GM23338 (cell line): ENCODE measurements around the gene APBA2. TPM values are rescaled to one million over a fixed set of nuclear protein-coding genes. Genes with fewer than 3 reads are reported as not detected.

ENCODE experiments used
- ATAC-seq: fragments of 200-7000 bp; cut with Tn5 transposase; 3 replicates; pipeline ENCODE4 v1.9.1; 2020
- DNase-seq: peaks from one replicate; pipeline ENCODE4 v3.0.0-alpha.2; 2015; ENCODE audit warnings: low spot score
- H2AFZ ChIP-seq: fragments of 200-600 bp; sonication (generic); 2 replicates; pipeline ENCODE4 v1.8.0; 2016; ENCODE audit warnings: antibody characterized with exemption, mild to moderate bottlenecking, moderate library complexity
- H3F3A ChIP-seq: fragments of 200-600 bp; sonication (generic); replicated peaks from 2 replicates; pipeline ENCODE4 v1.8.0; 2017; ENCODE audit warnings: antibody characterized with exemption, mixed run types, low read depth
- H3K27ac ChIP-seq: fragments of 200-600 bp; sonication (generic); 2 replicates; pipeline ENCODE4 v1.6.1; 2016; ENCODE audit warnings: low read depth
- H3K27me3 ChIP-seq: fragments of 200-600 bp; sonication (generic); 2 replicates; pipeline ENCODE4 v1.8.0; 2016; ENCODE audit warnings: mild to moderate bottlenecking, mixed run types, moderate library complexity; ENCODE audit not compliant: insufficient read depth
- H3K36me3 ChIP-seq: fragments of 200-600 bp; sonication (generic); 2 replicates; pipeline ENCODE4 v1.8.0; 2016; ENCODE audit warnings: mild to moderate bottlenecking; ENCODE audit not compliant: insufficient read depth
- H3K4me1 ChIP-seq: fragments of 200-600 bp; sonication (generic); 2 replicates; pipeline ENCODE4 v1.8.0; 2016; ENCODE audit warnings: mild to moderate bottlenecking, moderate library complexity; ENCODE audit not compliant: insufficient read depth
- H3K4me2 ChIP-seq: fragments of 200-600 bp; sonication (generic); 2 replicates; pipeline ENCODE4 v1.7.1; 2017; ENCODE audit warnings: mixed run types
- H3K4me3 ChIP-seq: fragments of 200-600 bp; sonication (generic); 2 replicates; pipeline ENCODE4 v1.6.1; 2016; ENCODE audit warnings: mixed run types
- H3K79me2 ChIP-seq: fragments of 200-600 bp; sonication (generic); replicated peaks from 2 replicates; pipeline ENCODE4 v1.8.0; 2017; ENCODE audit warnings: mild to moderate bottlenecking; ENCODE audit not compliant: insufficient read depth
- H3K9me2 ChIP-seq: fragments of 200-600 bp; sonication (generic); 2 replicates; pipeline ENCODE4 v1.8.0; 2017; ENCODE audit not compliant: insufficient read depth
- H4K20me1 ChIP-seq: fragments of 200-600 bp; sonication (generic); replicated peaks from 2 replicates; pipeline ENCODE4 v1.8.0; 2017; ENCODE audit warnings: mild to moderate bottlenecking; ENCODE audit not compliant: insufficient read depth
- H3K27ac Mint-ChIP-seq: 2 replicates; pipeline ENCODE4 v1.8.0; 2020; ENCODE audit warnings: inconsistent platforms, mild to moderate bottlenecking, moderate library complexity, mixed read lengths
- H3K27me3 Mint-ChIP-seq: 3 replicates; pipeline ENCODE4 v1.8.0; 2022; ENCODE audit warnings: low read depth, mild to moderate bottlenecking, moderate library complexity, mixed read lengths, inconsistent platforms; ENCODE audit not compliant: insufficient read depth, poor library complexity
- H3K36me3 Mint-ChIP-seq: 3 replicates; pipeline ENCODE4 v1.8.0; 2021; ENCODE audit warnings: low read depth, mild to moderate bottlenecking, inconsistent platforms, moderate library complexity, mixed read lengths
- H3K4me1 Mint-ChIP-seq: 3 replicates; pipeline ENCODE4 v1.8.0; 2020; ENCODE audit warnings: mild to moderate bottlenecking, inconsistent platforms, mixed read lengths
- H3K4me3 Mint-ChIP-seq: 3 replicates; pipeline ENCODE4 v1.8.0; 2021; ENCODE audit warnings: moderate library complexity, mild to moderate bottlenecking, inconsistent platforms, mixed read lengths
- H3K9me3 Mint-ChIP-seq: 3 replicates; pipeline ENCODE4 v1.8.0; 2020; ENCODE audit warnings: moderate library complexity, mild to moderate bottlenecking, inconsistent platforms, mixed read lengths
- CREB1 ChIP-seq: fragments of 250-450 bp; sonication (Bioruptor Pico); IDR thresholded peaks from 2 replicates; pipeline ENCODE4 v1.5.0; 2020; ENCODE audit warnings: low read depth, mild to moderate bottlenecking, moderate library complexity
- CTCF ChIP-seq, 2 experiments: fragments of 200-600 bp in 1 of 2; sonication (generic) in 1 of 2; conservative IDR thresholded peaks; 2 replicates each; pipeline versions ENCODE4 v1.5.1 to v1.6.1; 2016 to 2017; ENCODE audit warnings: antibody characterized with exemption in 2 of 2, low read depth in 2 of 2, mild to moderate bottlenecking in 2 of 2, moderate library complexity in 1 of 2
- ETS1 ChIP-seq: IDR thresholded peaks from 2 replicates; pipeline ENCODE4 v1.6.1; 2016; ENCODE audit warnings: antibody characterized with exemption
- EZH2 ChIP-seq: fragments of 200-600 bp; sonication (generic); IDR thresholded peaks from one replicate; pipeline ENCODE4 v1.8.0; 2017; ENCODE audit warnings: antibody characterized with exemption, mild to moderate bottlenecking, low read depth; ENCODE audit not compliant: unreplicated experiment
- EZH2phosphoT487 ChIP-seq: fragments of 200-600 bp; sonication (generic); IDR thresholded peaks from one replicate; pipeline ENCODE4 v1.8.1; 2018; ENCODE audit warnings: antibody characterized with exemption; ENCODE audit not compliant: unreplicated experiment
- JUNB ChIP-seq: IDR thresholded peaks from one replicate; pipeline ENCODE4 v1.6.1; 2016; ENCODE audit warnings: antibody characterized with exemption; ENCODE audit not compliant: unreplicated experiment
- NANOG ChIP-seq: IDR thresholded peaks from 2 replicates; pipeline ENCODE4 v1.6.1; 2016; ENCODE audit warnings: antibody characterized with exemption, borderline replicate concordance
- POLR2AphosphoS5 ChIP-seq: IDR thresholded peaks from 2 replicates; pipeline ENCODE4 v1.6.1; 2016; ENCODE audit warnings: antibody characterized with exemption, low read depth
- REST ChIP-seq: IDR thresholded peaks from one replicate; pipeline ENCODE4 v1.6.1; 2018; ENCODE audit warnings: antibody characterized with exemption; ENCODE audit not compliant: unreplicated experiment
- STAT1 ChIP-seq: IDR thresholded peaks from one replicate; pipeline ENCODE4 v1.6.1; 2016; ENCODE audit warnings: antibody characterized with exemption; ENCODE audit not compliant: unreplicated experiment
- ZNF114 ChIP-seq: fragments of 250-450 bp; sonication (Bioruptor Pico); IDR thresholded peaks from 2 replicates; pipeline ENCODE4 v1.5.0; 2020; ENCODE audit warnings: mild to moderate bottlenecking, moderate library complexity
- ZNF331 ChIP-seq: fragments of 250-450 bp; sonication (Bioruptor Pico); IDR thresholded peaks from 2 replicates; pipeline ENCODE4 v1.5.0; 2020; ENCODE audit warnings: low read depth, mild to moderate bottlenecking, moderate library complexity
- ZNF462 ChIP-seq: fragments of 250-450 bp; sonication (Bioruptor Pico); IDR thresholded peaks from 2 replicates; pipeline ENCODE4 v1.5.0; 2020; ENCODE audit warnings: mild to moderate bottlenecking, moderate library complexity
- polyA plus RNA-seq: library from polyadenylated mRNA; unstranded; fragments of >200 nt; fragmentation: Nextera tagmentation; extraction: Ambion mirVana; gene quantifications from 2 replicates; pipeline ENCODE4 v1.2.1, GENCODE V29; 2016
- total RNA-seq: library from RNA; depleted of rRNA; stranded (reverse); fragments of >200 nt; shearing (Covaris generic); gene quantifications from 2 replicates; pipeline ENCODE4 v1.2.3, GENCODE V29; 2014

APBA2 gene
- total and polyA plus RNA-seq, 2 experiments from 2014 or later: 5.9 to 24.7 TPM

- Histone ChIP-seq H3K36me3 (no peaks in the 10 kb centered on the region), H3K27ac (no peak overlapping the region), H3K27me3 (no peaks in the 10 kb centered on the region), H3K79me2 (no peaks in the 10 kb centered on the region), H3K9me2 (no peaks in the 10 kb centered on the region), H3K4me2 (no peak overlapping the region), H3K4me1 (no peaks in the 10 kb centered on the region), H3K4me3 (no peak overlapping the region), H4K20me1 (no peaks in the 10 kb centered on the region), H3F3A (no peaks in the 10 kb centered on the region), H2AFZ (no peak overlapping the region)
- Mint-ChIP-seq H3K4me1 (peaks cover 3% of the 10 kb centered on the region; the same call in 2 of the 3 replicates), H3K36me3 (no peaks in the 10 kb centered on the region), H3K27ac (no peak overlapping the region; the same call in 1 of the 2 replicates), H3K4me3 (no peak overlapping the region), H3K9me3 (no peaks in the 10 kb centered on the region), H3K27me3 (no peaks in the 10 kb centered on the region)
- DNase-seq (no peak), ATAC-seq (no peak)
- TF ChIP-seq POLR2AphosphoS5 (no peak), NANOG (no peak), EZH2phosphoT487 (no peak), ZNF114 (CRISPR knock-in tag) (no peak), REST (no peak), CREB1 (CRISPR knock-in tag) (no peak), CTCF (conservative IDR thresholded peaks at IDR 0.05; ENCODE audit: low read depth in 2 of 2) (no peak), ZNF462 (CRISPR knock-in tag) (no peak), STAT1 (no peak), ETS1 (no peak), JUNB (no peak), ZNF331 (CRISPR knock-in tag) (no peak), EZH2 (no peak)
Measured at GRCh38 chr15:28978011-28978378, 92.2 kb downstream of the APBA2 start.
